Measurements from ENCODE around the gene TTC16.

GRCh38 chr9:127762111-127762676, 46.3 kb downstream of the TTC16 start:
- TF ChIP-seq CTCF (IDR thresholded peaks at IDR 0.05; ENCODE audit: extremely low read depth in 1 of 2, insufficient read depth in 1 of 2, low read depth in 1 of 2, low read length in 2 of 2) (no peak), POLR2AphosphoS5 (IDR thresholded peaks at IDR 0.05; ENCODE audit: insufficient read depth, low read depth, low read length) (peak; percentile 74), EZH2 (IDR thresholded peaks at IDR 0.05; ENCODE audit: borderline replicate concordance, low read depth, low read length, severe bottlenecking) (no peak), MAX (IDR thresholded peaks at IDR 0.05; ENCODE audit: insufficient read depth, insufficient read length) (no peak), POLR2A (IDR thresholded peaks at IDR 0.05; ENCODE audit: low read depth, low read length) (peak; percentile 68), JUN (IDR thresholded peaks at IDR 0.05; ENCODE audit: borderline replicate concordance, insufficient read depth, insufficient read length, low read depth) (peak; percentile 8), FOS (IDR thresholded peaks at IDR 0.05; ENCODE audit: borderline replicate concordance, insufficient read depth, low read length) (peak; percentile 19), MYC (IDR thresholded peaks at IDR 0.05; ENCODE audit: low read depth, low read length) (peak; percentile 43)
